Stomach (tissue), 9 donors: Measurements from ENCODE around the gene USP10. TPM values are rescaled to one million over a fixed set of nuclear protein-coding genes. Genes with fewer than 3 reads are reported as not detected.
A peak's percentile ranks its signal among the peaks of the same experiment; 100 is the strongest.

Experiments
- DNase-seq, 2 donors: peaks; one replicate each; pipeline versions ENCODE4 v3.0.0 to v3.0.0-alpha.2; 2013 to 2019
- H3K27ac ChIP-seq, 5 donors: fragments of 200-600 bp in 4 of 5; sonication (generic) in 4 of 5; one replicate each; pipeline ENCODE4 v1.5.1; 2013 to 2019; ENCODE audit warnings: mild to moderate bottlenecking in 1 of 5, moderate library complexity in 1 of 5
- H3K27me3 ChIP-seq, 3 donors: fragments of 200-600 bp; sonication (generic); one replicate each; pipeline ENCODE4 v1.5.1; 2017 to 2019; ENCODE audit warnings: mixed run types in 1 of 3
- H3K36me3 ChIP-seq, 4 donors: fragments of 200-600 bp; sonication (generic); 1 replicate in 3 of 4; 2 replicates in 1 of 4; pipeline ENCODE4 v1.5.1; 2016 to 2019
- H3K4me1 ChIP-seq, 4 donors: fragments of 200-600 bp; sonication (generic); one replicate each; pipeline ENCODE4 v1.5.1; 2016 to 2019
- H3K4me3 ChIP-seq, 4 donors: fragments of 200-600 bp; sonication (generic) in 3 of 4; one replicate each; pipeline ENCODE4 v1.5.1; 2016 to 2019; ENCODE audit warnings: mild to moderate bottlenecking in 1 of 4
- H3K9me3 ChIP-seq, 4 donors: fragments of 200-600 bp; sonication (generic); one replicate each; pipeline ENCODE4 v1.5.1; 2016 to 2019
- CTCF ChIP-seq, 7 experiments: fragments of 450-650 bp in 4 of 7; fragments of 200-600 bp in 3 of 7; sonication (generic) in 3 of 7; IDR thresholded peaks; one replicate each; pipeline ENCODE4 v1.5.1; 2016 to 2019; ENCODE audit warnings: antibody characterized with exemption in 7 of 7, control low read depth in 2 of 7, mild to moderate bottlenecking in 1 of 7
- EP300 ChIP-seq: sonication (generic); formaldehyde crosslinking; IDR thresholded peaks from one replicate; pipeline ENCODE4 v1.6.1; 2017; ENCODE audit warnings: antibody characterized with exemption
- POLR2A ChIP-seq, 4 donors: fragments of 450-650 bp; IDR thresholded peaks; one replicate each; pipeline ENCODE4 v1.6.1; 2016; ENCODE audit warnings: antibody characterized with exemption in 4 of 4, control low read depth in 2 of 4, mild to moderate bottlenecking in 1 of 4, moderate library complexity in 1 of 4
- POLR2AphosphoS5 ChIP-seq, 3 donors: sonication (generic); formaldehyde crosslinking; IDR thresholded peaks; one replicate each; pipeline ENCODE4 v1.6.1; 2016; ENCODE audit warnings: antibody characterized with exemption in 3 of 3
- WGBS, 5 donors: extraction: QIAGEN DNeasy Blood & Tissue Kit in 3 of 5; methylation state at CpG; one replicate each; pipeline versions ENCODE4 v1.1.5 to v1.1.7; 2013 to 2018; 5-methylcytosine and 5-hydroxymethylcytosine counted together
- intact Hi-C: fragments of 100-400 bp; cut with DNase I; formaldehyde crosslinking; loops from one replicate; pipeline ENCODE4 v1.15.1; 2023; ENCODE audit warnings: low total_unique reads
- polyA plus RNA-seq, 3 donors: library from polyadenylated mRNA; stranded (reverse); fragments of 200-250 nt; gene quantifications; one replicate each; pipeline ENCODE4 v1.2.3, GENCODE V29; 2013
- total RNA-seq, 5 donors: library from RNA; depleted of rRNA; stranded (reverse); fragments of >200 nt; gene quantifications; one replicate each; pipeline versions ENCODE4 v1.1.0 to v1.2.3, GENCODE V29; 2014 to 2016
- donor health status: healthy with polysubstance abuse.
- donor health status: Bipolar disorder and iron deficiency.
- donor health status: healthy.

USP10 gene
- total and polyA plus RNA-seq, 8 donors, result 17.1 to 183 (median 44.8) TPM

DNA sequence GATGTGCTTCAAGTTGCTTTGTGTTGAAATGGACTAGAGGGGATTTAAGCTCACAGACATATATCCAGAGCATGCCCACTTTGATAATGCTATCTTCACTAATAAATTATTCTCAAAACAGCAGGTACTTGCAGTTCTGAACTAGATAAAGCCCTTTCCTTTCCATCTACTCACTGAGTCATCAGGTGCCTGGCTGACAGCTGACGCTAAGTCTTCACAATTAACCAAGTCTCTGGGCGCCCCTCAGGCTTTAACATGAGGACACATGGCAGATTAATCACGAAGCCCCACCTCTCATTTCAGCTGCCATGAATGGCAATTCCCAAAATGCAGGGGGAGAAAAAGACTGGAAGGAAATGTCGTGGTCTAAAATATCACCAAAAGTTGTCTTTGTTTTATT lies 90.5 kb downstream of the USP10 start:
- WGBS, 5 donors, result 92 to 98% (median 95%) methylated on average over 4 of the region's 4 CpGs
- no peak overlapping the region for H3K4me3 ChIP-seq
- no peaks in the 10 kb centered on the region for H3K27me3 ChIP-seq
- H3K27ac ChIP-seq, result no peak overlapping the region
- intact Hi-C loops, result no loop called here
- no peak for TF ChIP-seq POLR2A (IDR thresholded peaks at IDR 0.05)
- TF ChIP-seq POLR2AphosphoS5 (IDR thresholded peaks at IDR 0.05), result no peak
- TF ChIP-seq EP300, result no peak
- TF ChIP-seq CTCF (IDR thresholded peaks at IDR 0.05), result no peak
- no peaks in the 10 kb centered on the region for H3K36me3 ChIP-seq
- H3K9me3 ChIP-seq, result no peaks in the 10 kb centered on the region
- H3K4me1 ChIP-seq, result peaks cover 15 to 38% (median 29%) of the 10 kb centered on the region in 4 donors
- no peak for DNase-seq

- Histone ChIP-seq H3K4me3 (no peak overlapping the region), H3K27me3 (no peaks in the 10 kb centered on the region), H3K36me3 (no peaks in the 10 kb centered on the region), H3K27ac (peak overlapping the region in 3 of 5 donors; percentile 12 to 67 (median 47)), H3K9me3 (no peaks in the 10 kb centered on the region), H3K4me1 (peaks cover 11 to 31% (median 21%) of the 10 kb centered on the region in 4 donors)
- DNase-seq, result no peak
- TF ChIP-seq CTCF (IDR thresholded peaks at IDR 0.05) (no peak), POLR2A (IDR thresholded peaks at IDR 0.05) (no peak), EP300 (no peak), POLR2AphosphoS5 (IDR thresholded peaks at IDR 0.05) (peak in 1 of 3 donors; percentile 19)
- intact Hi-C loops, result no loop called here
- 55 to 82% (median 79%) methylated on average over 12 of the region's 12 CpGs for WGBS, 5 donors
Measured at GRCh38 chr16:84791088-84791487, 91.3 kb downstream of the USP10 start.

- 83 to 93% (median 87%) methylated on average over 6 of the region's 6 CpGs for WGBS, 5 donors
- Histone ChIP-seq H3K4me3 (no peak overlapping the region), H3K4me1 (peaks cover 7 to 26% (median 17%) of the 10 kb centered on the region in 4 donors), H3K9me3 (no peaks in the 10 kb centered on the region), H3K36me3 (no peaks in the 10 kb centered on the region), H3K27ac (peak overlapping the region in 4 of 5 donors; percentile 12 to 67 (median 45)), H3K27me3 (no peaks in the 10 kb centered on the region)
- no peak for DNase-seq
- intact Hi-C loops, result no loop called here
- TF ChIP-seq POLR2A (IDR thresholded peaks at IDR 0.05) (no peak), POLR2AphosphoS5 (IDR thresholded peaks at IDR 0.05) (no peak), EP300 (no peak), CTCF (IDR thresholded peaks at IDR 0.05) (no peak)
Measured at GRCh38 chr16:84791501-84791900, 91.7 kb downstream of the USP10 start.

GRCh38 chr16:84794186-84794585 lies 94.4 kb downstream of the USP10 start:
- no peak for TF ChIP-seq CTCF (IDR thresholded peaks at IDR 0.05)
- TF ChIP-seq POLR2AphosphoS5 (IDR thresholded peaks at IDR 0.05), result no peak
- Histone ChIP-seq H3K4me1 (peaks cover 0 to 10% (median 4%) of the 10 kb centered on the region in 4 donors), H3K4me3 (no peak overlapping the region), H3K9me3 (no peaks in the 10 kb centered on the region), H3K27me3 (no peaks in the 10 kb centered on the region), H3K36me3 (no peaks in the 10 kb centered on the region), H3K27ac (peak overlapping the region; percentile 44 to 87 (median 81))
- 67 to 79% (median 74%) methylated on average over 6 of the region's 6 CpGs for whole genome bisulfite sequencing, 5 donors
- intact Hi-C loops, result no loop called here
- peak in 1 of 2 donors; percentile 35 for DNase-seq
